HUDEP-2 (cell line): ENCODE measurements around the gene SAT1.
A peak's percentile ranks its signal among the peaks of the same experiment; 100 is the strongest.

Experiments used
- DNase-seq, 76 experiments: peaks; one replicate each; lab custom pipeline; 2025; ENCODE audit not compliant: unreplicated experiment in 76 of 76; lab: John Stamatoyannopoulos, UW

Gene SAT1

DNA sequence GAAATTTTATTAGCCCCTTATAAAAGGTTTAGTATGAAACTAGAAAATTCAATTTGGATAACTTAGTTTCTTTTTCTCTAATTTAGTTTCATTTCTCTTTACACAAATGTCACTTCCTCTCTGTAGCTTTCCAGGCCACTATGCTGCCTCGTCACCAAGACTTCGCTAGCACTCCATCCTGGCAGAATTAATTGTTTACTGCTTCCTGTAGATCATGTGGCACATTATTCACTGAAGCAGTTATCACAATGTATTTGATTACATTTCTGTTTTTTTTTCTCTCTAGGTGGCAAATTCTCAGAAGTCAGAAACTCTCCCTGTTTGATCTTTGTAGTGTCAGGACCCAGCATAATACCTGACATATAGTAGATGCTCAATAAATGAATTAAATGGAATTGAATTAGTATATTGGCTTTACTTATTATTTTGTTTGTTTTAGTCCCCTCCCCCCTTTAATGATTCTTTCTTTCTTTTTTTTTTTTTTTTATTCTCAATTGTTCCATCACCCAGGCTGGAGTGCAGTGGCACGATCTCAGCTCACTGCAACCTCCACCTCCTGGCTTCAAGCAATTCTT, 9.3 kb upstream of the SAT1 start:
- no peak for DNase-seq

DNA sequence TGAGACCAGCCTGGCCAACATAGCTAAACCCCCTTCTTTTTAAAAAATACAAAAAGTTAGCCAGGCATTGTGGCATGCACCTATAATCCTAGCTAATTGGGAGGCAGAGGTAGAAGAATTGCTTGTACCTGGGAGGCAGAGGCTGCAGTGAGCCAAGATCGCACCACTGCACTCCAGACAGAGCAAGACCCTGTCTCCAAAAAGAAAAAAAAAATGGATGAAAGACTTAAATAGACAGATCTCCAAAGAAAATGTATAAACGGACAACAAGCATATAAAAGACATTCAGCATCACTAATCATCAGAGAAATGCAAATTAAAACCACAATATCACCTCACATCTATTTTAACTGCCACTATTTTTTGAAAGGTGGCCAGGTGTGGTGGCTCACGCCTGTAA, 6.6 kb upstream of the SAT1 start:
- DNase-seq, result no peak

DNA sequence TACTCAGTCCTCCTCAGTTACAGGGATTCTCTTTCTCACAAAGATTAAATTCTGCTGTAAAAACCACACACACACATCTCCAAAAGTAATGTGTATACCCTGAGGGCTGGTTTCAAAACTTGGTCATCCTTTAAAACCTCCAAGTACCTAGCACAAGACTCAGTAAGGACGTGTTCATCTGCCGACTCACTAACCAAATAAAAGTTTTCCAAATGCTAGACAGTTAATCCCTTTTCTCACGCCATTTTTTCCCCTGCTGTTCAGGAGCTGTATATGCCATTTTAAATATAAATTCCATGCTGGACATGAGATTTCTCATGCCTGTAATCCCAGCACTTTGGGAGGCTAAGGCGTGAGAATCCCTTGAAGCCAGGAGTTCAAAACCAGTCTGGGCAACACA, 3.9 kb upstream of the SAT1 start:
- no peak for DNase-seq

DNA sequence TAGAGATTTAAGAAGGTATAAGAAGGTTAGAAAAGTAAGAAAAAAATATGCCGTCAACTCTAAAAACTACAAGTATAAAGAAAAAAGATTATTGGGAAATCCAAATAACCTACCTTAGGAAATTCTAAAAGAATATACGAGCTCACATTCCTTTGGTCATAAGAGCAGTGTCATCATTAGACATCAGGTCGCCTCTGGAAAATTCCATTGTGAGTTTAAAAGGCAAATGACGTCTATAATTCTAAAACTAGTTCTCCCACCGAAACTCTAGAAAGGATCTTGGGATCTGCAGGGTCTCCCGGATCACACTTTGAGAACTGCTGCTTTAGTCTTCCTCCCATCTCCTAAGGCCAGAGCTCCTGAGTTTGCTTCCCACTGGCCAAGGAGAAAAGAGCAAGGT, 518 bp upstream of the SAT1 start:
- no peak for DNase-seq

DNA sequence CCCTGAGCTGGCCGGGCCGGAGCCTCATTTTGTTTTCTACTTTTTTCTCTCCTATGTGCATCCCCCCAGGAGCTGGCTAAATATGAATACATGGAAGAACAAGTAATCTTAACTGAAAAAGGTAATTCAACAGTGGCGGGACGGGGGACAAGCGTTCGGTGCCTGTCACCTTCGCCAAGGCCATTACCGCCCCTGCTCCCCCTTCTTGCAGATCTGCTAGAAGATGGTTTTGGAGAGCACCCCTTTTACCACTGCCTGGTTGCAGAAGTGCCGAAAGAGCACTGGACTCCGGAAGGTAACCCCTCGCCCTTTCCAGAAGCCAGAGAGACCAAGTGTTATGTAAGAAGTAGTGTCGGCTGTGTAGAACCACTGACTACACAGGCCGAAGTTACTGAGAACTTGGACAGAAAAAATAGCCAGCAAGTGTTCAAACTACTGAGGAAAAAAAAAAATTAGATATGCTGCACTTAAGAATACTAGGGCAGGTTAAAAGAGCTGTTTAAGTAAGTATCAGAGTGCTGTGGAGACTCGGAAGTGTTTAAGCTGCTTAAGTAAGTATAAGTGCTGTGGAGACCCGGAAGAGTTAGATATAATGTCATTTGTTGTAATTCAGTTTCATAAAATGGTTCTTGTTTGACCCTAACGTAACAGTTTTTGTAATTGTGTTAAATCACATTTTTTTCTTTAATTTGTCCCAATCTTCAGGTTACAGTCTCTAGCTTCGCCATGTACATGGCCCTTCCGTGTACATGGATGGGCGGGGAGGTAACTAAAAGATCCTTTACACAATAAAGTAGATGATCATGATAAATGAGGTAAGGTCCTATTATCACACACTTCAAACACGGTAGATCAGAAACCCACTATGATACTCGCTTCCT, 856 bp downstream of the SAT1 start:
- peak in 3 of 76 experiments; percentile 0 to 35 (median 0) for DNase-seq

DNA sequence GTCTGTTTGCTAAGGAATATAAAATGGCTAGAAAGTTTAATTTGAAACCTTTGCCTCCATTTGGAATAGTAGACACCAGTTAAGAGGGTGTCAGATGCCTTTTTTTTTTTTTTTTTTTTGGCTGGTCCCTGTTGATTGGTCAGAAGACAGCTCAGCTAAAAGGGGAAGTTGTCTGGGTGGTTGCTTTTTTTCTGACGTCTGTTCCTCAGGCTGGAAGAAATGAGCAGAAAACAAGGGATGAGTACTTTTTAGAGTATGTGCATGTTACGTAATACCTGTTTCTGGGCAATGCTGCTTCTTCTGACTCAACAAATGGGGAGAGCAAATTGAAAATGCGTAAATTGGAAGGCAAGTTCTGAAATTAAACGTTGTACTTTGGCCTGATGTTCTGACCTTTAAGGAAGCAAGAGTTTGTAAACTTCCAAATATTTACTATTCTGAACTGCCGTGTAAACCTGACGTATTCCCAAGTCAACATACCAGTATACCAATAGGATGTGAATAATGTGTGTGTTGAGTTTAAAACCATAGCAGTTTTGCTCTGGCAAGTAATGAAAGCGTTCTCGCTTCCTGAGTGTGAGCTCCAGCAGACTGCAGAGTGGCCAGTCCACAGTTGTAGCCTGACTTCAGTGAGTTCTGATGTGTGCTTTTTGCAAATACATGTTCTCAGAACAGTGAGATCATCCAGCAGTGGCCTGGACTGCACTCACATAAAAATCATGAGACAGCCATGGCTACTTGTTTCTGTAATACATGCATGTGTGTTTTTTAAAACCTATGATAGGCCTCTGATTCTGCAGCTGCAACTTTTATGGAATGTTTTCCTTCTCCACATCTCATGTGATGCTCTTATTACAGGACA, 1.7 kb downstream of the SAT1 start:
- DNase-seq, result peak in 18 of 76 experiments; percentile 0 to 53 (median 8)

DNA sequence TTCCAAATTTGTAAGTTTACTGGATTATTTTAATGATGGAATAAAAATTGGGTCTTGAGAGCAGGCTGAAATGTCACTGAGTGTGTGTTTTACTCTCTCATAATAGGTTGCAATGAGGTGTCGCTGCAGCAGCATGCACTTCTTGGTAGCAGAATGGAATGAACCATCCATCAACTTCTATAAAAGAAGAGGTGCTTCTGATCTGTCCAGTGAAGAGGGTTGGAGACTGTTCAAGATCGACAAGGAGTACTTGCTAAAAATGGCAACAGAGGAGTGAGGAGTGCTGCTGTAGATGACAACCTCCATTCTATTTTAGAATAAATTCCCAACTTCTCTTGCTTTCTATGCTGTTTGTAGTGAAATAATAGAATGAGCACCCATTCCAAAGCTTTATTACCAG, 2.6 kb downstream of the SAT1 start:
- no peak for DNase-seq

DNA sequence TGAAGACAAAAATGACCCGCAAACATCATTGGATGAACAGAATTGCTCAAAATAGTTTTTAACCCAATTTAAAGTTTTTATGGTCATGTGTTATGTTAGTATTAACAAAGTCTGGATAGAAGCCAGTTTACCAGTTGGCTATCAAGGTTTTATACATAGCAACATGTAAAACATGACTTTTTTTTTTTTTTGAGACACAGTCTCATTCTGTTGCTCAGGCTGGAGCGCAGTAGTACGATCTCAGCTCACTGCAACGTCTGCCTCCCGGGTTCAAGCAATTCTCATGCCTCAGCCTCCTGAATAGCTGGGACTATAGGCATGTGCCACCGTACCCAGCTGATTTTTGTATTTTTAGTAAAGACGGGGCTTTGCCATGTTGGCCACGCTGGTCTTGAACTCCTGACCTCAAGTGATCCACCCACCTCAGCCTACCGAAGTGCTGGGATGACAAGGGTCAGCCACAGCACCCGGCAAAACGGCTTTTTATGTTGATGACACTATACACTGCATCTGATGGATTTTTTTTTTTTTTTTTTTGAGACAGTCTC, 3.4 kb downstream of the SAT1 start:
- no peak for DNase-seq

DNA sequence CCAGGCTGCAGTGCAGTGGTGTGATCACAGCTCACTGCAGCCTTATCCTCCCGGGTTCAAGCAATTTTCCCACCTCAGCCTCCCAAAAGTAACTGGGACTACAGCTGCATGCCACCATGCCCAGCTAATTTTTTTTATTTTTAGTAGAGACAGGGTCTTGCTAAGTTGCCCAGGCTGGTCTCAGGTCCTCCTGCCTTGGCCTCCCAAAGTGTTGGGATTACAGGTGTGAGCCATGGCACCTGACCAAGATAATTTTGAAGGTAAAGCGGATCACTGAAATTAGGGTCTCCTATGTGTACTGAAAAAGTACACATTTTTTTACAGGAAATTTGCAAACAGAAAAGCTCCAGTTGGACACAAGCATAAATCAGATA, 4.8 kb downstream of the SAT1 start:
- DNase-seq, result no peak

DNA sequence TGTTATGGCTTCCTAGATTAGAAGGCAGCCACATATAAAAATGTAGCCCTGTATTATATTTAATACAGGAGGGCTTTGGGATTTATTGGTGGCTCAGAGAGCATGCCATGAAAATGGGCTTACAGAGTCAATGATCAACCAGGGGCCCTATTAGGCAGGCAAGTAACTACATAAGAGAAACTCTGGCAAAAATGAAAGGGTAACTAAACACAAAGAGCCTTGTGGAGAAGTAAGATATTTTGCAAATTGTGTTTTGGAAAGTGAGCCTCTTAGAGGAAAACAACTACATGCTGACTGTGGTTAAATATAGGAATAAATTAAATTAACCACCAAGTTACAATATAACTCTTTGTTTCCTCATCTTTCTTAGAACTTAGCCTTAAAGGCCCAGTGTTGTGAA, 5.5 kb downstream of the SAT1 start:
- no peak for DNase-seq

DNA sequence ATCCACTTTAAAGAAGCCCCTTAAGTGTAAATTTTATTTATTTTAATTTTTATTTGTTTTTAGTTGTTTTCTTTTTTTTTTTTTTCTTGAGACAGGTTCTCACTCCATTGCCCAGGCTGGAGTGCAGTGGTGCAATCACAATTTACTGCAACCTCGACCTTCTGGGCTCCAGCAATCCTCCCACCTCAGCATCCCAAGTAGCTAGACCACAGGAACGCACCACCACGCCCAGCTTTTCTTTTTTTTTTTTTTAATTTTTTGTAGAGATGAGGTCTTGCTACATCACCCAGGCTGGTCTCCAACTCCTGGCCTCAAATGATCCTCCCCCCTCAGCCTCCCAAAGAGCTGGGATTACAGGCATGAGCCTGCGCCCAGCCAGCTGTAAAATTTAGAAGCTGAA, 6.0 kb downstream of the SAT1 start:
- no peak for DNase-seq

DNA sequence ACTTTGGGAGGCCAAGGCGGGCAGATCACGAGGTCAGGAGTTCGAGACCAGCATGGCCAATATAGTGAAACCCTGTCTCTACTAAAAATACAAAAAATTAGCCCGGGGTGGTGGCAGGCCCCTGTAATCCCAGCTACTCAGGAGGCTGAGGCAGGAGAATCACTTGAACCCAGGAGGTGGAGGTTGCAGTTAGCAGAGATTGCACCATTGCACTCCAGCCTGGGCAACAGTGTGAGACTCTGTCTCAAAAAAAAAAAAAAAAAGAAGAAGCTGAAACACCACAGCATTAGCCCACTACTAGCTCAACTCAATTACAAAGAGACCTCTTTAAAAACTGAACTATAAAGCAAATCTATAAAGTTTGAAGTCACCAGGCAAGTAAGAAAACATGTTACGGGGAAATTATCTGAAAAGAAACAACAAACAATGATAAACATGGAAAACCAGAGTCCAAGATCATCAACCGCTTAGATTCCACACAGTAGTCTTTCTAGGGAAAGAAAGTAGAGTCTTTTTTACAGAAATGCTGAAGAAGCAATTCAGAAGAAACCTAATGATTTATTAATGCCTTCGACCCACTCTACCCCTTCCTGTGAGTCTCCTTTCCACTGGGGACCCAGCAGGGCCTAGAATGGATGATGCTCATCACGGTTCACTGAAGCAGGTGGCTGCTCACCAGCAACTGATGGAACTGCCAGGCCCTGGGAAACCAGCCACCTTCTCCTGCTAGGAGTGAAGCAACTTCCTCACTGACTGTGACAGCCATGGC, 6.6 kb downstream of the SAT1 start:
- DNase-seq, result no peak

DNA sequence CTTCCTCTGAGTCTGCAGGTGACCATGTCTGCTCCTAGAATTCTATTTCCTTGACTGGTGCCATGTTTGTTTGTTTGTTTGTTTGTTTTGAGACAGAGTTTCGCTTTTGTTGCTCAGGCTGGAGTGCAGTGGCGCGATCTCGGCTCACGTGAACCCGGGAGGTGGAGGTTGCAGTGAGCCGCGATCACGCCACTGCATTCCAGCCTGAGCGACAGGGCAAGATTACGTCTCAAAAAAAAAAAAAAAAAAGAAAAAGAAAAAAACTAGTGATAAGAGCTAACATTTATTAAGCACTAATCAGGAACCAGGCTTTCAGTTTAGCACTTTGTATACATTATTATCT, 7.2 kb downstream of the SAT1 start:
- no peak for DNase-seq

DNA sequence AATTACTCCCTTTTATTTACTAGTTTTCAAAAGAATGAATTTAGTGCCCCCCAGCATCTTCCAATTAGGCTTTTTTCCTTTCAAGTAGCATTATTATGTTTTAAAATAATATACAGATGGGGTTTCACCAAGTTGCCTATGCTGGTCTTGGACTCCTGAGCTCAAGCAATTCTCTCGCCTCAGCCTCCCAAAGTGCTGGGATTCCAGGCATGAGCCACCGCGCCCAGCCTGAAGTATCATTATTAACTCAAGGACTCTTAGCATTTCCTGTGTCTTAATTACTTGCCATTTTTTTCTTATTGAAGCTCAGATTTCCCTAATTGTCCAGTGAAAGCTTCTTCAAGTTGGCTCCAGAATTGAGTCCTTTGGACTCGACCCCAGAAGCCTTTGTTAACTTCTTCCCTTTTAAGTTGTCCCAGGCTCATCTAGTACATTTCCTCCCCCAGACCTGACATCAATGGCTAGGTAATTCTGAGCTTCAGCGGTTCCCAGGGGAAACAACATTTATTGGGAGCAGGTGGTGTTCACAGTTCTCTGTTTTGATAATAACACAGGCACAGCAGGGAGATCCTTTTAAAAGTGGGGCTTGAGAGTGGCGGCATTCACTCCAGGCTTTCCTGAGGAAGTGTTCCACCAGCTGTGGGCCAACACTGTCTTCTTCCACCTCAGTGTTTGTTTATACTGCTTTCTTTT, 10.0 kb downstream of the SAT1 start:
- DNase-seq, result no peak

DNA sequence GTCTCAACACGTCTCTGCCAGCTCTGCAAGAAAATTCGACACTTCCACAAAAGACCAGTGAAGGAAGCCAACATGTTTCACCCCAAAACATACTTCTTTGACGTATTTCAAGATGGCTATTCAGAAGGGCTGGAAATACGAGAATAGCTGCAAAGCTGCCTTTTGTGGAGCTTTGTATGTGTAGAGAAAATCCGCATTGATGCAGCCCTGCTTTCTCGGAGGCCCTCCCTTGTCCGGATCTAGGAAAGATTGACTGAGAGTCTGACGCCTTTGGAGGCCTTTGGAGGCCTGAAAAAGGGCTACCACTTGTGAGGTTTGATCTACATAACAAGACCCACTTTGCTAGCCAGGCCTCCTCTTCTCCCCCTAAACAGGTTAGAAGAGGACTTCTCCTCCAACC, 12.2 kb downstream of the SAT1 start:
- DNase-seq, result no peak

DNA sequence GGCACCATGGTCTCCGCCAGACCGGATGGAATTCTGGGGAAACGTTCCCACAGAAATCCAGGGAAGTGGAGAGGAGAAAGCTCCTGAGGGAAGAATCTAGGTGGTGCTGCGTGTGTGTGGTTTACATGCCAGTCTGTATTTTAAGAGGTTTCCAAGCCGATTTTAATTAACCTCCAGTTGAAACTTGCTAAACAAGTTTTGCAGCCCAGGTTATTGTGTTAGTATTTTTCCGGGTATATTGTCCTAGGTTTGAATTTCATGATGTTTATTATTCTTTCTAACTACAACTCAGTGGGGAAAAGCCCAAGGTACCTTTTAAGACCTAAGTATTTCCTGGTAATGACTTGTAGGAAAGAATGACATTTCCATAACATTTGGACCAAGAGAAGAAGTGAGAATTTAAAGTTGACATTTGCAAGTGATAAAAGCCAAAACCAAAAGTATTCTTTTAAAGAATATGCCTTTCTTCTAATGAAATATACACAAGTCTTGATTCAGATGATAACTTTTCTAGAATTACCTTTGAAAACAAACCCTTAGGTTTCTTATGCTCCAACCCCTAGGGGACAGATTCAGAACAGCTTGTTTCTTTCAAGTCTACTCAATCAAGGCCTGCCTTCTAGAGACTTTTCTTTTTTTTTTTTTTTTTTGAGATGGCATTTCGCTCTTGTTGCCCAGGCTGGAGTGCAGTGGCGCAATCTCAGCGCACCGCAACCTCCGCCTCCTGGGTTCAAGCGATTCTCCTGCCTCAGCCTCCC, 14.6 kb downstream of the SAT1 start:
- DNase-seq, result no peak

DNA sequence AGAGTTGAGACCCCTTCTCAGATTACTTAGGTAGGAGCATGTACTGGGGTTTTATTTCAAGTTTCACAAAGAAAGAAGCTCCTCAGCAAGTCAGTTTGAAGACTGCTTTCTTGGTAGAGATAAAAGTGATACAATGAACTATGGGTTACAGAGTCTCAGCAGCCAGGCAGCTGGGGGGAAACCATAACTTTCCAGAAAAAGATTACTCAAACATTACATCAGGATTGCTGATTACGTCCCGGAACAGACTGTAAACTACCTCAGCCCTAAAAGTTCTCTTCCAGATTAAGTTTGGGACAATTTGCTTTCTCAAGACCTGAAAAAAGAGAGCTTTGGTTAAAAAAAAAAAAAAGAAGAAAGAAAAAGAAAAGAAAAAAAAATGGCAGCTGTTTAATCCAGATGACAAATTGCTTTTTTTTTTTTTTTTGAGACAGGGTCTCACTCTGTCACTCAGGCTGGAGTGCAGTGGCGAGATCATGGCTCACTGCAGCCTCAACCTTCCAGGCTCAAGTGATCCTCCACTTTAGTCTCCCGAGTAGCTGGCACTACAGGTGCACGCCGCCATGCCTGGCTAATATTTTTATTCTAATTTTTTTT, 16.6 kb downstream of the SAT1 start:
- no peak for DNase-seq

DNA sequence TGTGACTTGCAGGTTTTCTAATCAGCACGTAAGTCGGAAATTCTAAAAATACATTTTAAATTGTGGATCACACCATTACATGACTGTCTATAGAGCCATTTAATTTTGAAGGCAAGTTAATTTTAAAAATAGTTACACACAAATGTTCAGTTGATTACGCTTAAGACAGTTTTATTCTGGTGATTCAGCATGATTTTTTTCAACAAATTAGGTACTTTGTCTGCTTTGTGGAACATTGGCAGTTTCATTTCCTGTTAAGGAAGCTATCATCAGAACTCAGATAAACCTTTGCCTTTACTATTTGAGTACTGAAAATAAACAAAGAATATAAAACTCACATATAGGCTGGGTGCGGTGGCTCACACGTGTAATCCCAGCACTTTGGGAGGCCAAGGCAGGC, 19.5 kb downstream of the SAT1 start:
- DNase-seq, result no peak

DNA sequence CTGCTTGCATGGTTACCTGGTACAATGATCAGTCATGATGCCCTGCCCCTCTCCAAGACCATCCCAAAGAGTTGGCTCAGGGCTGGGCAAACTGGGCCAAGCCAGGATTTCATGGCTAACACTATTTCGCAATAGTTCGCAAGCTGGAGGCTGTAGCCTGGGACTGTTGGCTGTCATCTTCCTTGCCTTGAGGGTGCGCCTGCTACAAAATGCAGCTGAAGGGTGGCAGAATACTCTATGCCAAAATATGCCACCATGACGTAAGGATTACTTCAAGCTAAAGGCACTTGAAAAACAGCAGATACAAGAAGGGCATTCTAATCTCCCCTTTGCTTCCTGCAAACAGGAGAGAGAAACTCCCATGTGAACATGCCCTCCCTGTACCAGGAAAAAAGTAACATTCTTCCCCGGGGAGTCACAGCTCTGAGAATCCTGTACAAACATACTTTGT, 21.0 kb downstream of the SAT1 start:
- no peak for DNase-seq
